HCT116 (cell line): ENCODE results near the gene ABI1. TPM values are rescaled to one million over a fixed set of nuclear protein-coding genes. Genes with fewer than 3 reads are reported as not detected.

Experiments used
- ATAC-seq: fragments of 200-7000 bp; cut with Tn5 transposase; 2 replicates; pipeline ENCODE4 v1.9.1; 2020; ENCODE audit warnings: mild to moderate bottlenecking, moderate library complexity
- BruUV-seq: library from RNA; stranded (reverse); fragments of 400-500 nt; replicated peaks from 2 replicates; lab custom pipeline; 2021; lab: Mats Ljungman, UMichigan
- CTCF ChIA-PET: fragments of 300-600 bp; sonication (Branson Sonifier 250); formaldehyde crosslinking; loops from one replicate; lab custom pipeline; 2021; ENCODE audit warnings: antibody characterized with exemption; lab: Charles Lee
- POLR2A ChIA-PET: fragments of 300-600, 350-600 bp; sonication (Branson Sonifier 250); formaldehyde crosslinking; loops from one replicate; lab custom pipeline; 2021; ENCODE audit warnings: antibody characterized with exemption; lab: Charles Lee
- RAD21 ChIA-PET, 2 experiments: fragments of 300-600 bp; sonication (Branson Sonifier 250); formaldehyde crosslinking; loops; one replicate each; lab custom pipeline; 2023; ENCODE audit warnings: low total read pairs in 2 of 2; ENCODE audit not compliant: uncharacterized antibody in 2 of 2, unreplicated experiment in 2 of 2, low non-redundant PET in 1 of 2; lab: Charles Lee
- DNase-seq: peaks from one replicate; pipeline ENCODE4 v3.0.0-alpha.2; 2010; ENCODE audit warnings: low read depth, low spot score
- H2AFZ ChIP-seq: fragments of 200-600 bp; shearing (Covaris generic), sonication (generic); 2 replicates; pipeline ENCODE4 v1.6.1; 2017; ENCODE audit warnings: low read depth, mixed run types, mixed read lengths, antibody characterized with exemption, low read length; ENCODE audit not compliant: poor library complexity, severe bottlenecking
- H3K27ac ChIP-seq: 2 replicates; pipeline ENCODE4 v1.5.1; 2012; ENCODE audit warnings: low read depth, low read length
- H3K27me3 ChIP-seq: fragments of 200-600 bp; sonication (generic); 2 replicates; pipeline ENCODE4 v1.6.1; 2016; ENCODE audit warnings: mixed run types, low read length, mixed read lengths; ENCODE audit not compliant: insufficient read depth
- H3K36me3 ChIP-seq, 2 experiments: fragments of 200-500 bp in 1 of 2; fragments of 200-600 bp in 1 of 2; sonication (Bioruptor generic) in 1 of 2; sonication (generic) in 1 of 2; 2 replicates each; pipeline versions ENCODE4 v1.5.1 to v1.6.1; 2014 to 2016; ENCODE audit warnings: low read length in 2 of 2, inconsistent platforms in 1 of 2, mixed read lengths in 1 of 2, mixed run types in 1 of 2; ENCODE audit not compliant: insufficient read depth in 2 of 2, control insufficient read depth in 1 of 2
- H3K4me1 ChIP-seq, 2 experiments: fragments of 200-600 bp in 1 of 2; sonication (generic) in 1 of 2; 2 replicates each; pipeline versions ENCODE4 v1.5.1 to v1.6.1; 2012 to 2017; ENCODE audit warnings: low read length in 2 of 2, inconsistent platforms in 1 of 2, mild to moderate bottlenecking in 1 of 2, mixed read lengths in 1 of 2, mixed run types in 1 of 2, moderate library complexity in 1 of 2; ENCODE audit not compliant: insufficient read depth in 2 of 2, control insufficient read depth in 1 of 2
- H3K4me2 ChIP-seq: fragments of 200-600 bp; sonication (generic); 2 replicates; pipeline ENCODE4 v1.6.1; 2017; ENCODE audit warnings: mixed run types, low read length, mixed read lengths
- H3K4me3 ChIP-seq, 2 experiments: fragments of 200-600 bp in 1 of 2; sonication (generic) in 1 of 2; replicated peaks in 1 of 2; 2 replicates each; pipeline ENCODE4 v1.5.1; 2011 to 2016; ENCODE audit warnings: low read length in 2 of 2, control low read depth in 1 of 2, low read depth in 1 of 2, mild to moderate bottlenecking in 1 of 2, mixed read lengths in 1 of 2, mixed run types in 1 of 2
- H3K79me2 ChIP-seq: fragments of 200-600 bp; sonication (generic); 2 replicates; pipeline ENCODE4 v1.6.1; 2017; ENCODE audit warnings: mild to moderate bottlenecking, mixed run types, low read length, moderate library complexity, mixed read lengths; ENCODE audit not compliant: insufficient read depth
- H3K9ac ChIP-seq: fragments of 200-600 bp; sonication (generic); 2 replicates; pipeline ENCODE4 v1.6.1; 2016; ENCODE audit warnings: low read length, mixed read lengths
- H3K9me2 ChIP-seq: fragments of 200-600 bp; sonication (generic), shearing (Covaris generic); 2 replicates; pipeline ENCODE4 v1.6.1; 2017; ENCODE audit warnings: mixed run types, mild to moderate bottlenecking, moderate library complexity; ENCODE audit not compliant: insufficient read depth
- H3K9me3 ChIP-seq, 2 experiments: fragments of 200-500 bp in 1 of 2; fragments of 200-600 bp in 1 of 2; sonication (Bioruptor generic) in 1 of 2; sonication (generic) in 1 of 2; 2 replicates each; pipeline ENCODE4 v1.6.1; 2014 to 2017; ENCODE audit warnings: low read length in 2 of 2, mixed read lengths in 2 of 2, inconsistent platforms in 1 of 2, low read depth in 1 of 2, mild to moderate bottlenecking in 1 of 2, mixed run types in 1 of 2, moderate library complexity in 1 of 2; ENCODE audit not compliant: control insufficient read depth in 1 of 2, insufficient read depth in 1 of 2
- H4K20me1 ChIP-seq: fragments of 200-600 bp; sonication (generic), shearing (Covaris generic); 2 replicates; pipeline ENCODE4 v1.6.1; 2017; ENCODE audit warnings: mixed run types, mild to moderate bottlenecking, moderate library complexity; ENCODE audit not compliant: insufficient read depth
- ATF3 ChIP-seq: IDR thresholded peaks from 2 replicates; pipeline ENCODE4 v1.6.1; 2012
- CBX3 ChIP-seq: IDR thresholded peaks from 2 replicates; pipeline ENCODE4 v1.6.1; 2012; ENCODE audit warnings: low read depth
- CEBPB ChIP-seq: IDR thresholded peaks from 2 replicates; pipeline ENCODE4 v1.6.1; 2012; ENCODE audit warnings: low read depth
- CTCF ChIP-seq, 3 experiments: fragments of 200-600 bp in 1 of 3; sonication (generic) in 1 of 3; IDR thresholded peaks in 2 of 3; conservative IDR thresholded peaks in 1 of 3; 2 replicates each; pipeline ENCODE4 v1.5.1; 2012 to 2017; ENCODE audit warnings: low read depth in 2 of 3, low read length in 2 of 3, antibody characterized with exemption in 1 of 3, borderline replicate concordance in 1 of 3, control low read depth in 1 of 3, mild to moderate bottlenecking in 1 of 3, mixed read lengths in 1 of 3, mixed run types in 1 of 3, moderate library complexity in 1 of 3; ENCODE audit not compliant: insufficient read depth in 1 of 3
- FOSL1 ChIP-seq: IDR thresholded peaks from 2 replicates; pipeline ENCODE4 v1.6.1; 2012; ENCODE audit warnings: low read depth
- MAX ChIP-seq: IDR thresholded peaks from 2 replicates; pipeline ENCODE4 v1.6.1; 2012
- POLR2A ChIP-seq: IDR thresholded peaks from 2 replicates; pipeline ENCODE4 v1.7.0; 2011; ENCODE audit warnings: borderline replicate concordance; ENCODE audit not compliant: insufficient read depth, insufficient read length; ENCODE audit errors: extremely low read depth
- POLR2AphosphoS5 ChIP-seq: IDR thresholded peaks from 2 replicates; pipeline ENCODE4 v1.6.1; 2011; ENCODE audit warnings: mild to moderate bottlenecking, low read depth, low read length, moderate library complexity
- REST ChIP-seq: IDR thresholded peaks from 2 replicates; pipeline ENCODE4 v1.6.1; 2012; ENCODE audit warnings: low read depth
- SRF ChIP-seq: IDR thresholded peaks from 2 replicates; pipeline ENCODE4 v1.6.1; 2012; ENCODE audit warnings: low read depth
- TCF7L2 ChIP-seq: IDR thresholded peaks from 2 replicates; pipeline ENCODE4 v1.7.0; 2011; ENCODE audit warnings: borderline replicate concordance, inconsistent platforms; ENCODE audit not compliant: insufficient read depth, insufficient read length; ENCODE audit errors: extremely low read depth
- ZNF274 ChIP-seq: fragments of 200-500 bp; sonication (Bioruptor generic); IDR thresholded peaks from 2 replicates; pipeline ENCODE4 v1.6.1; 2014; ENCODE audit warnings: mild to moderate bottlenecking, low read depth, low read length, inconsistent platforms
- intact Hi-C: fragments of 100-400 bp; cut with micrococcal nuclease; formaldehyde crosslinking; loops from 2 replicates; pipeline ENCODE4 v1.10.0; 2022
- total RNA-seq: library from RNA; stranded (reverse); gene quantifications from one replicate; pipeline ENCODE4 v1.2.1, GENCODE V29; 2021; ENCODE audit not compliant: unreplicated experiment

ABI1 gene
- total RNA-seq, 1 experiment from 2014 or later = 34.8 TPM

GRCh38 chr10:26824015-26824690 lies 36.6 kb downstream of the ABI1 start:
- ChIA-PET CTCF (no interaction called here), POLR2A (no interaction called here), RAD21 (no interaction called here)
- H2AFZ ChIP-seq = no peak overlapping the region
- H3K79me2 ChIP-seq = peaks cover 10% of the 10 kb centered on the region; the same call in 1 of the 2 replicates
- no peaks in the 10 kb centered on the region for H3K9me3 ChIP-seq
- no peaks in the 10 kb centered on the region; the same call in 1 of the 2 replicates for H4K20me1 ChIP-seq
- H3K36me3 ChIP-seq = no peaks in the 10 kb centered on the region
- intact Hi-C loops = no loop called here
- TF ChIP-seq ATF3 (no peak), POLR2AphosphoS5 (no peak), CBX3 (no peak), MAX (no peak)
- no peak overlapping the region for H3K4me3 ChIP-seq
- BruUV-seq = no TSS peak
- no peaks in the 10 kb centered on the region for H3K4me1 ChIP-seq
- H3K27ac ChIP-seq = no peak overlapping the region
- H3K27me3 ChIP-seq = no peaks in the 10 kb centered on the region
- H3K9ac ChIP-seq = no peak overlapping the region
- H3K9me2 ChIP-seq = no peaks in the 10 kb centered on the region
- H3K4me2 ChIP-seq = no peak overlapping the region
- ATAC-seq (no peak), DNase-seq (no peak)

GRCh38 chr10:26821699-26822570 lies 38.8 kb downstream of the ABI1 start:
- H3K79me2 ChIP-seq = no peaks in the 10 kb centered on the region; the same call in 1 of the 2 replicates
- no peak overlapping the region for H2AFZ ChIP-seq
- TF ChIP-seq CEBPB (no peak), ZNF274 (no peak), POLR2A (no peak), TCF7L2 (no peak), CTCF (IDR thresholded peaks at IDR 0.05 in 2 of 3, conservative IDR thresholded peaks at IDR 0.05 in 1 of 3; ENCODE audit: borderline replicate concordance in 1 of 3, insufficient read depth in 1 of 3, low read depth in 2 of 3, low read length in 2 of 3) (no peak), SRF (no peak), REST (no peak), FOSL1 (no peak)

More at GRCh38 chr10:26821699-26822570, 38.8 kb downstream of the ABI1 start:
- H3K27ac ChIP-seq = no peak overlapping the region
- no peaks in the 10 kb centered on the region for H3K9me3 ChIP-seq
- H3K4me2 ChIP-seq = no peak overlapping the region
- H4K20me1 ChIP-seq = no peaks in the 10 kb centered on the region
- H3K36me3 ChIP-seq = no peaks in the 10 kb centered on the region
- DNase-seq (no peak), ATAC-seq (no peak)
- ChIA-PET RAD21 (no interaction called here), CTCF (no interaction called here), POLR2A (no interaction called here)
- intact Hi-C loops = no loop called here
- no peaks in the 10 kb centered on the region for H3K27me3 ChIP-seq
- no TSS peak for BruUV-seq
- no peaks in the 10 kb centered on the region for H3K9me2 ChIP-seq
- no peak overlapping the region for H3K4me3 ChIP-seq
- H3K9ac ChIP-seq = no peak overlapping the region
- no peaks in the 10 kb centered on the region for H3K4me1 ChIP-seq
